Measurements from ENCODE around the gene ARL8B. TPM values are rescaled to one million over a fixed set of nuclear protein-coding genes. Genes with fewer than 3 reads are reported as not detected.

ARL8B gene
- polyA plus RNA-seq, 1 of the 3 experiments (the other 2 are of a cell fraction) = 21.9 TPM

GRCh38 chr3:5122030-5122740 is at the start of gene ARL8B (continued):
- peak; percentile 92 for TF ChIP-seq CHD2 (IDR thresholded peaks at IDR 0.05; ENCODE audit: low read length, partially characterized antibody)
- TF ChIP-seq, protein P1, sequence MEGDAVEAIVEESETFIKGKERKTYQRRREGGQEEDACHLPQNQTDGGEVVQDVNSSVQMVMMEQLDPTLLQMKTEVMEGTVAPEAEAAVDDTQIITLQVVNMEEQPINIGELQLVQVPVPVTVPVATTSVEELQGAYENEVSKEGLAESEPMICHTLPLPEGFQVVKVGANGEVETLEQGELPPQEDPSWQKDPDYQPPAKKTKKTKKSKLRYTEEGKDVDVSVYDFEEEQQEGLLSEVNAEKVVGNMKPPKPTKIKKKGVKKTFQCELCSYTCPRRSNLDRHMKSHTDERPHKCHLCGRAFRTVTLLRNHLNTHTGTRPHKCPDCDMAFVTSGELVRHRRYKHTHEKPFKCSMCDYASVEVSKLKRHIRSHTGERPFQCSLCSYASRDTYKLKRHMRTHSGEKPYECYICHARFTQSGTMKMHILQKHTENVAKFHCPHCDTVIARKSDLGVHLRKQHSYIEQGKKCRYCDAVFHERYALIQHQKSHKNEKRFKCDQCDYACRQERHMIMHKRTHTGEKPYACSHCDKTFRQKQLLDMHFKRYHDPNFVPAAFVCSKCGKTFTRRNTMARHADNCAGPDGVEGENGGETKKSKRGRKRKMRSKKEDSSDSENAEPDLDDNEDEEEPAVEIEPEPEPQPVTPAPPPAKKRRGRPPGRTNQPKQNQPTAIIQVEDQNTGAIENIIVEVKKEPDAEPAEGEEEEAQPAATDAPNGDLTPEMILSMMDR (IDR thresholded peaks at IDR 0.05) = peak; percentile 96
- TF ChIP-seq MXI1 (IDR thresholded peaks at IDR 0.05; ENCODE audit: low read depth, low read length) = peak; percentile 82
- peak; percentile 79 for TF ChIP-seq YY1 (IDR thresholded peaks at IDR 0.05; ENCODE audit: low read depth)
- TF ChIP-seq TCF12 (IDR thresholded peaks at IDR 0.05) = no peak; the same call in 1 of the 2 replicates
- no peak; the same call in 1 of the 2 replicates for TF ChIP-seq JUND (IDR thresholded peaks at IDR 0.05)
- peak; percentile 36 to 37; a peak in 2 of 4 replicates for TF ChIP-seq EP300 (IDR thresholded peaks at IDR 0.05; ENCODE audit: borderline replicate concordance in 1 of 2, low read depth in 1 of 2, low read length in 1 of 2)
- TF ChIP-seq NFIC (IDR thresholded peaks at IDR 0.05; ENCODE audit: borderline replicate concordance) = 0 out of 2 replicates have a peak, but pooled peaks have one; percentile 4
- TF ChIP-seq TEAD4 (IDR thresholded peaks at IDR 0.05; ENCODE audit: borderline replicate concordance, insufficient read depth) = no peak
- no peak for TF ChIP-seq FOXJ3 (CRISPR knock-in tag; IDR thresholded peaks at IDR 0.05)
- TF ChIP-seq RFX5 (IDR thresholded peaks at IDR 0.05; ENCODE audit: low read length) = peak; percentile 22; the same call in 1 of the 2 replicates
- TF ChIP-seq TAF1 (IDR thresholded peaks at IDR 0.05; ENCODE audit: borderline replicate concordance, low read depth, low read length) = peak; percentile 86

DNA sequence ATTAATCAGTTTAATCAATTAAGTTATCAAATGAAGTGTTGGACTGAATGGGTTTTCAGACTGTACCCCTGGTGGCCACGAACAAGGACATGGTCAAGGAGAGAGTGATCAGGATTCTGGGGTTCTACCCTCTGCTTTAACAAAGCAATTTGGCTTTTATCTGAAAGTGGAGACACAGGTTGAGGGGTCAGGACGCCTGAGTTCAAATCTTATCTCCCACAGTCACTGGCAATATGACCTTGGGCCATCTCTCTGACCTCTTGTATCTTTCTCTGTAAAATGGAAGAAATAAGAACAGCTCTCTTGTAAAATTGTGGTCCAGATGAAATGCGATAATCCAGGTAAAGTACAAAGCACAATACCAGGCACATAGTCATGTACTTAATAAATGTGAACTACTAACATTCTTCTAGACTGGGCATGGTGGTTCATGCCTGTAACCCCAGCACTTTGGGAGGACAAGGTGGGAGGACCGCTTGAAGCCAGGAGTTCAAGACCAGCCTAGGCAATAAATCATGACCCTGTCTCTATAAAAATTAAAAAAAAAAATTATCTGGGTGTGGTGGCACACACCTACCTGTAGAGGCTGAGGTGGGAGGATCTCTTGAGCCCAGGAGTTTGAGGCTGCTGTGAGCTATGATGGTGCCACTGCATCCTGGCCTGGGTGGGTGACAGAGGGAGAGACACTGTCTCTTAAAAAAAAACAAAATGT is 48.6 kb upstream of the ARL8B start:
- H3K9me3 ChIP-seq = no peaks in the 10 kb centered on the region
- no peaks in the 10 kb centered on the region for H3K9me2 ChIP-seq
- H3K36me3 ChIP-seq (replicated peaks in 1 of 2; ENCODE audit: control insufficient read depth in 1 of 2, insufficient read depth in 2 of 2, low read length in 1 of 2) = no peaks in the 10 kb centered on the region
- H3K9ac ChIP-seq = no peak overlapping the region
- peaks cover 6% of the 10 kb centered on the region; the same call in 1 of the 2 replicates for H3K27me3 ChIP-seq (ENCODE audit: insufficient read depth)
- no peak overlapping the region for H2AFZ ChIP-seq (ENCODE audit: low read depth)
- H3K79me2 ChIP-seq (ENCODE audit: insufficient read depth) = no peaks in the 10 kb centered on the region
- 27% methylated on average over 4 of the region's 4 CpGs for WGBS (ENCODE audit: low lambda C conversion rate)
- H3F3A ChIP-seq (replicated peaks; ENCODE audit: insufficient read depth) = no peaks in the 10 kb centered on the region
- no peak overlapping the region for H3K4me3 ChIP-seq (ENCODE audit: low read depth in 2 of 2, low read length in 1 of 2)
- ChIA-PET POLR2A (no interaction called here), CTCF (interaction anchor here (1.2 kb wide), 1 partner anchor 47 kb away, joined by 3 read pairs; no protein-coding TSS in a partner anchor)
- H4K20me1 ChIP-seq (ENCODE audit: insufficient read depth) = no peaks in the 10 kb centered on the region
- no peak overlapping the region for H3K4me2 ChIP-seq
- no peak overlapping the region for H3K27ac ChIP-seq (ENCODE audit: low read depth in 2 of 2, low read length in 1 of 2)
- no peak for DNase-seq
- H3K4me1 ChIP-seq (ENCODE audit: control insufficient read depth in 1 of 2, insufficient read depth in 2 of 2, low read depth in 1 of 2, low read length in 1 of 2) = no peaks in the 10 kb centered on the region
- TF ChIP-seq RXRA (IDR thresholded peaks at IDR 0.05; ENCODE audit: borderline replicate concordance, low read depth) (no peak), RFX5 (IDR thresholded peaks at IDR 0.05; ENCODE audit: low read length) (no peak)
